ENCODE measurements around the gene PXDC1. TPM values are rescaled to one million over a fixed set of nuclear protein-coding genes. Genes with fewer than 3 reads are reported as not detected.

PXDC1 gene
- total RNA-seq, 6 experiments from 2014 or later: 50.5 to 250 (median 97.5) TPM

- H3K36me3 ChIP-seq: no peaks in the 10 kb centered on the region
- TF ChIP-seq POLR2A (IDR thresholded peaks at IDR 0.05) (peak; percentile 26), CTCF (IDR thresholded peaks at IDR 0.05) (no peak)
- peaks cover 0 to 14% (median 0%) of the 10 kb centered on the region in 4 donors for H3K4me1 ChIP-seq
- 76% methylated on average over 5 of the region's 10 CpGs for WGBS (ENCODE audit: insufficient coverage, low coverage, low lambda C conversion rate, missing lambda C conversion rate)
- intact Hi-C loops (cut with DNase I): no loop called here
- H3K9me3 ChIP-seq: no peaks in the 10 kb centered on the region
- H3K4me3 ChIP-seq: no peak overlapping the region
- DNase-seq (peak in 1 of 3 donors; percentile 10), ATAC-seq (no peak)
- H3K27ac ChIP-seq: peak overlapping the region in 2 of 3 donors; percentile 6 to 15
- H3K27me3 ChIP-seq: no peaks in the 10 kb centered on the region
Measured at GRCh38 chr6:3753228-3753835, 1.8 kb upstream of the PXDC1 start.

DNA sequence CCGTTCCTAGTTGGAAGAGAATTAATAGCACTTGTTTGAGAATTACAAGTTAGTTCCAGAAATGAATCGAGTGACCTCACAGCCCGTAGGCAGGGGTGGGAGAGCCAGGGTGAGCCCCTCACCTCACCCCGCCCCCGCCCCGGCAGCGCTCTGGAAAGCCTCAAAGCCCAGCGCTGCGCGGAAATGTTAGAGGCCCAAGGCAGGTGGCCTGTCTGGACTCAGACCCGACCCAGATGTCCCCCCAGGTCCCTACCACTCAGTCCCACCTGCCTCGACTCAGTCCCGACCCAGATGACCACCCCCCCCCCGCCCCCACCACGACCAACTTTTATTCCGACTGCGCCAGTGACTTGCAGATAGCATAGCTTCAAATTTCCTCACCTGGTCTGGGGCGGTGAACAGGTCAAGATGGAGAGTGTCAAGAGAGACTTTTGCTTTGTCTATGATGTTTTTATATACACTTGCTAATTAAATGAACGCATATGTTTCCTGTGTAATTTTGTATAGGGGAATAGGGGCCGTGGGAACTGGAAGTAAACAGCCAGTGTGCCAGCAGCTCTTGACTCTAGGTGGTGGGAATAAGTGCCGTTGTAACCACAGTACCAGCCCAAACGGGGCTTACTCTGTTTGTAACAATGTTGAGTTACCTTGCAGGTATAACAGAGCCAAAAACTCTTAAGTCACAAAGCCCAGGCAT lies 1.2 kb upstream of the PXDC1 start:
- Histone ChIP-seq H3K4me3 (peak overlapping the region; percentile 69 to 95 (median 92)), H3K4me1 (peaks cover 0 to 20% (median 3%) of the 10 kb centered on the region in 4 donors), H3K27me3 (no peaks in the 10 kb centered on the region), H3K27ac (peak overlapping the region; percentile 99 to 100 (median 99)), H3K36me3 (no peaks in the 10 kb centered on the region), H3K9me3 (no peaks in the 10 kb centered on the region)
- intact Hi-C loops (cut with DNase I): no loop called here
- TF ChIP-seq CTCF (IDR thresholded peaks at IDR 0.05) (no peak), POLR2A (IDR thresholded peaks at IDR 0.05) (no peak)
- WGBS (ENCODE audit: insufficient coverage, low coverage, low lambda C conversion rate, missing lambda C conversion rate): 55% methylated on average over 10 of the region's 22 CpGs
- ATAC-seq (no peak), DNase-seq (no peak)

DNA sequence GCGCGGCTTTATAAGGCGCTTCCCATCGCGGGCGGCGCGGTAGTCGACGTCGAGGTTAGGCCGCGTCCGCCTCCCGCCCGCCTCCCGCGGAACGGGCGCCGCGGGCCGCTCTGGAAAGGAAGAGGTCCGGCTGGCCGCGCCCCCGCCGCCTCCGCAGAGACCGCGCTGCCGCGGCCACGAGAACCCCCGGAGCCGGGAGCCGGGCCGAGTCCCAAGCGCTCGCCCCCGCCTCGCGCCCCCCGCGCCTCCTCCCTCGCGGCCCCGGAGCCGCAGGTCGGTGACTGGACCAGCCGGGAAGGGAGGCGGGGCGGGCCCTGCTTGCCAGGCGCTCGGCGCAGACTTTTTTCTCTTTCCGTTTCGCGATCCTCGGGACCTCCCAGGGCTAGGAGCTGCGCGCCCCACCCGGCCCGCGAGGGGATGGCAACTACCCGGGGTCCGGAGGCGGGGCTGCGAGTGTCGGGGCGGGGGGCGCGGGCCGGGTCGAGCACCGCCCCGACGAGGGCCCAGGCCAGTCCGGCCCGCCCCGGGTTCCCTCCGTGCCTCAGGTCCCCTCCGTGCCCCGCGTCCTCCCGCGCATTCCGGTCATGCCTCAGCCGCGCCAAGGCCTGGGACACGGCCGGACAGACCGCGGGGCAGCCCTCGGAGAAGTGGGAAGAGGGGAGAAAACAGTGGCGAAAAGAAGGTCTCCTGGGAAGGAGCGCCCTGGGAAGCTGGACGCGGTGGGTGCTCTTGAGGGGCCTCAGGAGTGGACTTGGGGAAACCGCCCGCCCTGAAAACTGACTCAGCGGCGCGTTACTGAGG lies 417 bp upstream of the PXDC1 start:
- Histone ChIP-seq H3K36me3 (no peaks in the 10 kb centered on the region), H3K27ac (peak overlapping the region; percentile 99 to 100 (median 99)), H3K9me3 (no peaks in the 10 kb centered on the region), H3K27me3 (no peaks in the 10 kb centered on the region), H3K4me3 (peak overlapping the region; percentile 69 to 95 (median 92)), H3K4me1 (peaks cover 0 to 28% (median 7%) of the 10 kb centered on the region in 4 donors)
- TF ChIP-seq POLR2A (IDR thresholded peaks at IDR 0.05) (peak; percentile 97), CTCF (IDR thresholded peaks at IDR 0.05) (peak; percentile 23 to 51 (median 32))
- ATAC-seq (peak; percentile 49 to 71 (median 64)), DNase-seq (peak; percentile 91 to 93 (median 91))
- 3% methylated on average over 5 of the region's 104 CpGs for WGBS (ENCODE audit: insufficient coverage, low coverage, low lambda C conversion rate, missing lambda C conversion rate)
- intact Hi-C loops (cut with DNase I): no loop called here

- Histone ChIP-seq H3K27me3 (no peaks in the 10 kb centered on the region), H3K27ac (peak overlapping the region; percentile 99 to 100 (median 99)), H3K4me1 (peaks cover 0 to 41% (median 14%) of the 10 kb centered on the region in 4 donors), H3K36me3 (no peaks in the 10 kb centered on the region), H3K9me3 (no peaks in the 10 kb centered on the region), H3K4me3 (peak overlapping the region; percentile 69 to 95 (median 92))
- 1% methylated on average over 18 of the region's 74 CpGs for WGBS (ENCODE audit: insufficient coverage, low coverage, low lambda C conversion rate, missing lambda C conversion rate)
- peak; percentile 82 for TF ChIP-seq POLR2A (IDR thresholded peaks at IDR 0.05)
- TF ChIP-seq CTCF (IDR thresholded peaks at IDR 0.05): peak in 1 of 4 donors; percentile 3
- intact Hi-C loops (cut with DNase I): no loop called here
- peak; percentile 89 to 93 (median 91) for DNase-seq
- peak; percentile 39 to 65 (median 60) for ATAC-seq
Measured at GRCh38 chr6:3750317-3751076, 1.0 kb downstream of the PXDC1 start.

Measured in right lobe of liver (tissue), 6 donors.